ENCODE results near the gene KNG1. TPM values are rescaled to one million over a fixed set of nuclear protein-coding genes. Genes with fewer than 3 reads are reported as not detected.

Gene KNG1
- polyA plus RNA-seq, 2 of the 4 experiments (the other 2 are of a cell fraction), result 0.05 TPM; not detected in 1

GRCh38 chr3:186790261-186790981, 73.3 kb downstream of the KNG1 start:
- H3K9me3 ChIP-seq, result no peaks in the 10 kb centered on the region
- FAIRE-seq (no peak), ATAC-seq (peak; percentile 69 to 74), DNase-seq (ENCODE audit: low read depth in 1 of 2, low spot score in 1 of 2) (peak; percentile 23 to 63)
- ChIA-PET CTCF (interaction anchor here (0.7 to 1.2 kb wide), 3 partner anchors 31 to 173 kb away, joined by 3 to 4 read pairs (median 3); no protein-coding TSS in a partner anchor), POLR2A (no interaction called here)
- no peak overlapping the region for H3K27ac ChIP-seq
- WGBS (ENCODE audit: missing lambda C conversion rate), result 42% methylated on average over 8 of the region's 8 CpGs
- H3K4me3 ChIP-seq, result no peak overlapping the region
- peaks cover 48% of the 10 kb centered on the region for H3K4me1 ChIP-seq
- peak overlapping the region; percentile 99; the same call in 1 of the 3 replicates for H3K4me2 ChIP-seq
- TF ChIP-seq JUNB (IDR thresholded peaks at IDR 0.05) (no peak), MAFK (IDR thresholded peaks at IDR 0.05; ENCODE audit: partially characterized antibody) (no peak), USF2 (IDR thresholded peaks at IDR 0.05) (no peak), FOXS1 (CRISPR knock-in tag; IDR thresholded peaks at IDR 0.05) (no peak), REST (IDR thresholded peaks at IDR 0.05) (no peak), NR3C1 (IDR thresholded peaks at IDR 0.05) (no peak), SREBF2 (IDR thresholded peaks at IDR 0.05) (no peak), HOXB5 (CRISPR knock-in tag; IDR thresholded peaks at IDR 0.05) (peak; percentile 18; the same call in 1 of the 2 replicates), POLR2A (IDR thresholded peaks at IDR 0.05; ENCODE audit: low read length) (no peak), EHF (CRISPR knock-in tag; IDR thresholded peaks at IDR 0.05) (0 out of 2 replicates have a peak, but pooled peaks have one; percentile 10), SMC3 (IDR thresholded peaks at IDR 0.05) (no peak), MAZ (IDR thresholded peaks at IDR 0.05; ENCODE audit: borderline replicate concordance, low read depth, low read length) (no peak), PHF8 (IDR thresholded peaks at IDR 0.05; ENCODE audit: borderline replicate concordance, low read depth) (no peak), RAD21 (conservative IDR thresholded peaks at IDR 0.05 in 1 of 2, IDR thresholded peaks at IDR 0.05 in 1 of 2) (peak in 1 of 2 experiments; percentile 1; a peak in 1 of 5 replicates), ESRRA (IDR thresholded peaks at IDR 0.05; ENCODE audit: borderline replicate concordance, low read length) (no peak), RFX5 (IDR thresholded peaks at IDR 0.05) (no peak), HOXA7 (CRISPR knock-in tag; IDR thresholded peaks at IDR 0.05) (peak; percentile 94), PBX3 (IDR thresholded peaks at IDR 0.05) (peak; percentile 64; the same call in 1 of the 2 replicates), KDM5A (IDR thresholded peaks at IDR 0.05) (no peak), MAX (IDR thresholded peaks at IDR 0.05) (0 out of 2 replicates have a peak, but pooled peaks have one; percentile 20), CHD4 (IDR thresholded peaks at IDR 0.05; ENCODE audit: borderline replicate concordance) (no peak), RCOR1 (IDR thresholded peaks at IDR 0.05; ENCODE audit: low read depth, low read length) (no peak), TP53 (CRISPR knock-in tag; IDR thresholded peaks at IDR 0.05) (peak; percentile 89; the same call in 1 of the 2 replicates), FOSL2 (IDR thresholded peaks at IDR 0.05) (no peak), FOSL2 (CRISPR knock-in tag; IDR thresholded peaks at IDR 0.05) (no peak), HES2 (IDR thresholded peaks at IDR 0.05) (no peak), JUN (IDR thresholded peaks at IDR 0.05) (peak; percentile 68 to 84; a peak in 4 of 5 replicates), POLR2AphosphoS2 (conservative IDR thresholded peaks at IDR 0.05; ENCODE audit: low read length) (peak; percentile 97), HDAC2 (IDR thresholded peaks at IDR 0.05) (no peak), RNF2 (IDR thresholded peaks at IDR 0.05; ENCODE audit: borderline replicate concordance, low read depth) (no peak), CHD2 (IDR thresholded peaks at IDR 0.05; ENCODE audit: low read length, partially characterized antibody) (no peak), HMGXB4 (CRISPR knock-in tag; IDR thresholded peaks at IDR 0.05; ENCODE audit: borderline replicate concordance) (peak; percentile 11; the same call in 1 of the 2 replicates), MYC (IDR thresholded peaks at IDR 0.05; ENCODE audit: borderline replicate concordance, low read length) (no peak)

Measured in A549 (cell line).